NCI-H2196 (cell line): Measurements from ENCODE around the gene COA8.

Source experiments
- DNase-seq: peaks from one replicate; lab custom pipeline; 2025; ENCODE audit not compliant: unreplicated experiment; lab: John Stamatoyannopoulos, UW

COA8 gene

DNA sequence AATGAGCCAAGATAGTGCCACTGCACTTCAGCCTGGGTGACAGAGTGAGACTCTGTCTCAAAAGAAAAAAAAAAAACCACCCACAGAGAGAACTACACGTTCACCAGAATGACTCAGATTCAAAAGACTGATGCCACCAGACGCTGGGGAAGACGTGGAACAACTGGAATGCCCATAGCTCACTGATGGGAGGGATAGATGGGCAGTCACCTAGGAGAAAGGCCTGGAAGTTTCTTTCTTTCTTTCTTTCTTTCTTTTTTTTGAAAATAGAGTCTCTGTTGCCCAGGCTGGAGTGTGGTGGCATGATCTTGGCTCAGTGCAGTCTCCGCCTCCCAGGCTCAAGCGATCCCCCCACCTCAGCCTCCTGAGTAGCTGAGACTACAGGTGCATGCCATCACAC is 56.3 kb downstream of the COA8 start:
- no peak for DNase-seq

DNA sequence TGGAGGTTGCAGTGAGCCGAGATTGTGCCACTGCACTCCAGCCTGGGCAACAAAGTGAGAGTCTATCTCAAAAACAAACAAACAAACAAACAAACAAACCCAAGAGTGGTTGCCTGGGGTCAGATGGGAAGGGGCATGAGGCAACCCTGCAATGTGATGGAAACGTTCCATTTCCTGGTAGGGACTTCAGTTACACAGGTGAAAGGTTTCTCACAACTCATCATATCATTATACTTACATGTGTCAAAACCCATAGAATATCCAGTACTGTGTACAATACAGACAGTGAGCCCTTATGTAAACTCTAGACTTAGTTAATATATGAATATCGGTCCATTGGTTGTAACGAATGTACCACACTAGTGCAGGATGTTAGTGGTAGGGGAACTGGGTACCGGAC is 59.1 kb downstream of the COA8 start:
- DNase-seq: no peak

DNA sequence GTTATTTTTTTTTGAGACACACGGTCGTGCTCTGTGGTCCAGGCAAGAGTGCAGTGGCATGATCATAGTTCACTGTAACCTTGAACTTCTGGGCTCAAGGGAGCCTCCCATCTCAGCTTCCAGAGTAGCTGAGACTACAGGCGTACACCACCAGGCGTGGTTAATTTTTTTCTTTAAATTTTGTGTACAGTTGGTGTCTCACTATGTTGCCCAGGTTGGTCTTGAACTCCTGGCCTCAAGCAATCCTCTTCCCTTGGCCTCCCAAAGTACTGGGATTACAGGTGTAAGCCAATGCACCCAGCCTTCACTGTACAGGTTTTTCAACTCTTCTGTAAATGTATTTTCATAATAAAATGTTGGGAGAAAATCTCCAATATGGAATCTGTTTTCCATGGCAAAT is 60.5 kb downstream of the COA8 start:
- DNase-seq: no peak

DNA sequence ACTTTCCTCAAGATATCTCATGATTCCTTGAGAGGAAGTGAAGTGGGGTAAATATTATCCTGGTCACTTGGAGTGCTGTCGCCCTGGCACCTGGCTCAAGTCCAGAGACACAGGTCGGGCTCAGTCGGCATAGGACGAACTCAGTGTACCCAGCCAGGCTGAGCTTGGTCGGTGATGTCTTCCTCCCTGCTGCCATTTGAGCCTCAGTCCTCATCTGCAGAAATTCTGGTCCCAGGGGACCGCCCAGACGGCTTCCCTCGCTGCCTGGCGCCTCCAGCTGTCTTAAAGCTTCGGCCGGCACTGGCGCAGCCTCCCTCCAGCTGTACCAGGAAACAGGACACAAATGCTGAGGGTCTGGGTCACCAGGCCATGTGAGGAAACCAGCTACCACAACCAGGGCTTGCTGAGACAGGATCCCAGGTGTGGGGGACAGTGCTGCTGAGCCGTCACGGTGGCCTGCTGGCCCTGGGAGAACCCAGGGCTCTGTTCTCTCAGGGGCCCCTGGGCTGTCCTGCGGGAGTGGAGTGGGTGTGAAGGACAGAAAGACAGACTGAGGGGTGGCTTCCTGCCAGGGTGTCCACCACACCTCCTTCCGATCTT is 61.2 kb downstream of the COA8 start:
- DNase-seq: no peak

DNA sequence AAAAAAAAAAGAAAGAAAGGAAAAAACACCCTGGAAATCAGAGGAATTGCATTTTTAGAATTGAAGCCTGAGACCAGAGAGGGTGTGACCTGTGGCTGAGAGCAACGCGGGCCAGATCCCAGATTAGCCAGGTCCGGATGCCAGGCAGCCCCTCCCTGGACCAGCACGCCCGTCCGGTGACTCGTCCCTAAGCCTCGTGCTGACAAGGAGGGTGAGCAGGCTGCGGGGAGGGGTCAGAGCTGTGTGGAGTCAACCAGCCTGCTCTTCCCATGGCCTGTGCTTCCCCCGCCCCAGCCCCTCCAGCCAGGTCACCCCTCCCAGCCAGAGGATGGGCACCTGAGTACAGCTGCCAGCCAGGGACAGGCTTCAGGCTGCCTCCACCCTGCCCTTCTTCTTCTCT is 62.1 kb downstream of the COA8 start:
- peak; percentile 45 for DNase-seq

DNA sequence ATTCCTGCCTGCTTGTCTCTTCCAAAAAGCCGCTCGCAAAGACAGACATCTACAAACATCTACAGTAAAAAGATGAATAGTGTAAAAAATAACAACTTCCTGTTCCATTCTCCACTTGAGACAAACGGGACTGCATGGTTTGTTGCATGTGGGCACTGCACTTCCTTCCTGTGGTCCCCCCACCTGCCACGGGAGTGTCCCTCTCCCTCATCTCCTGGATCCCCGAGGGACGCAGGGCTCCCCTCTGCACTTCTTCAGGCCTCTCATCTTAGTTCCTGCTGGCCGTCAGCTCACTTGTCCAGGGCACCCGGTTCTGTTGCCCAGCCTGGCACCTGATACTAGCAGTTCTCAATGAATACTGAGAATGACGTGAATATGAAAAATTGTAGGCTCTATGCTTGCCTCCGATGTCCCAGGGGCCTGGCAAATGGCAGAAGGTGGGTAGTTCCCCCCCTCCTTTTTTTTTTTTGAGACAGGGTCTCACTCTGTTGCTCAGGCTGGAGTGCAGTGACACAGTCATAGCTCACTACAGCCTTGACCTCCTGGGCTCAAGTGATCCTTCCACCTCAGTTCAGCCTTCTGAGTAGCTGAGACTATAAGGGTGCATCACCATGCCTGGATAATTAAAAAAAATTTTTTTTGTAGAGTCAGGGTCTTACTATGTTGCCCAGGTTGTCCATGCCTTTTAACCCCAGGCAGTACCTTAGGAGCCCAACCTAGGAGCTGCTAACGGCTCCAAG is 62.8 kb downstream of the COA8 start:
- no peak for DNase-seq

DNA sequence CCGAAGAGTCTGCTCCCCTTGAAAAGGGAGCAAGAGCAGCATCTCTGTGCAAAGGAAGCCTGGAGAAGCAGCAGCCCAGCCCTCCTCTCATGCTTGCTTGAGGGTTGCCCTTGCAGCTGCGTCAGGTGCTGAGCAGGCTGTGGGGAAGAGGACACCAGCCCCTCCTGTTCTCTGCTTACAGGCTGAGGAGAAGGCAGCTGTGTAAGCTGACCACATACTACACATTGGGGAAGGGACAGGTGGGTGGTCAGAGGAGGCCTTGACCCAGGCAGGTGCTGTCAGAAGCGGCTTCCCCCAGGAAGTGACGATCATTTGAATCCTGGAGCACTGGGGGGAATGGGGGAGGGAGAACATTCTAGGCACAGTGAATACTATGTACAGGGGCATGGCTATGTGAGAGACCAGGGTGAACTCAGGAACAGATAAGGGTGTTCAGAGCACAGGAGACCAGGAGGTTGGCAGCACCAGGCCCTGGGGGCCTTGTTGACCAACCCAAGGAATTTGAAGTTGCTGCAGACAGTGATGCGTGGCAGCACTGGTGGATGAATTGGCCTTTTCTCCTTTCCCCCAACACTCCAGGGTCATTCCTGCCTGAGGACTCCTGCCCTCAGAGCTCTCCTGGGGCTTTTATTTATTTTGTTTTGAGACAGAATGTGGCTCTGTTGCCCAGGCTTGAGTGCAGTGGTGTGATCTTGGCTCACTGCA is 63.5 kb downstream of the COA8 start:
- DNase-seq: peak; percentile 60

DNA sequence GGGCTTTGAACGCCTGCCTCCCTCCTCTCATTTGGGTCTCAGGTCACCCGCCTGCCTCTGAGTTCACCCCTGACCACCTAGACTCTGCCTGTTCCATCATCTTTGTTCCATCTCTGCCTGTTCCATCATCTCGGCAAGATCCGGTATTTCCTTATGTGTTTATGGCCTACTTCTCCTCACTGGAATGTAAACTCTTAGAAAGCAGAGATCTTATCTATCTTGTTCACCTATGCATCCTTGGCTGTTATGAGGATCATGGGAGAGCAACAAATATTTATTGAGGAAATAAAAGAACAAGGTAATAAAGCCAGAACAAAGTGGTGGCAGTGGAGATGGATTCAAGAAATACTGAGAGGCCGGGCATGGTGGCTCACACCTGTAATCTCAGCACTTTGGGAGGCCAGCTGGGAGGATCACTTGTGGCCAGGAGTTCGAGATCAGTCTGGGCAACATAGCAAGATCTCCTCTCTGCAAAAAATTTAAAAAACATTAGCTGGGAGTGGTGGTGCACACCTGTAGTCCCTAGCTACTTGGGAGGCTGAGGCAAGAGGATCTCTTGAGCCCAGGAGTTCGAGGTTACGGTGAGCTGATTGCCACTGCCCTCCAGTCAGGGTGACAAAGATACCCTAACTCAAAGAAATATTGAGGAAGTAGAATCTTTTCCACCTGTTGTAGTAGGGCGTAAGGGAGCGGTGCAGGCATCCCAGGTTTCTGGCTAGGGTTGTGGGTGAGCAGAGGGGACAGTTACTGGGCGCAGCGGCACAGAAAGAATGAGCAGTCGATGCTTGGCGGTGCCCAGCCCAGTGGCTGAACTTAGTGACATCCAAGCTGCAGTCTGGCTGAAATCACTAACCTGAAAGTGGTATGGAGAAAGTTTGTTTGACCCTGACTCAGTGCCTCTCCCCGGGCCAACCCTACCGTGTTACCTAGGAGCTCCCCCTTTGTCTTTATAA is 64.6 kb downstream of the COA8 start:
- no peak for DNase-seq

DNA sequence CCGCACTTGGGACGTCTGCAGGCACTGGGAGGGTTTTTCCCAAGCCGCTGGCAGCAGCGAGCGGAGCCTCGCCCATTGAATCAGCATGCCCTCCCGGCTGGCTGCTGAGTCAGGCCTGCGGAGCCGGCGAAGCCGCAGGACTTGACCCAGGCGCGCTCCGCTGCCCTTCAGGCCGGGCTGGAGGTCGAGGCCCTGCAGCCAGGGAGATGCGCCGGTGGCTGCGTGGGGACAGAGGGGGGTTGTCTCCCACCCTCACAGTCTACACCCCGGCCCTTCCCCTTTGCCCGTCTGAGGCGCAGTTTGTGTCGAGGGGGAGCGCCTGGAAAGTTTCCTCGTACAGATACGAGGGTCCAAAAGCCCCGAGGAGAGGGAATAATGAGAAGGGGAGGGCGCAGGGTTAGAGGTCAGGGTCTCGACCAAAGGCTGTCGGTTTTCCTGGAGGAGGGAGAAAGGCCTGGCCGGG is 65.5 kb downstream of the COA8 start:
- DNase-seq: peak; percentile 1

DNA sequence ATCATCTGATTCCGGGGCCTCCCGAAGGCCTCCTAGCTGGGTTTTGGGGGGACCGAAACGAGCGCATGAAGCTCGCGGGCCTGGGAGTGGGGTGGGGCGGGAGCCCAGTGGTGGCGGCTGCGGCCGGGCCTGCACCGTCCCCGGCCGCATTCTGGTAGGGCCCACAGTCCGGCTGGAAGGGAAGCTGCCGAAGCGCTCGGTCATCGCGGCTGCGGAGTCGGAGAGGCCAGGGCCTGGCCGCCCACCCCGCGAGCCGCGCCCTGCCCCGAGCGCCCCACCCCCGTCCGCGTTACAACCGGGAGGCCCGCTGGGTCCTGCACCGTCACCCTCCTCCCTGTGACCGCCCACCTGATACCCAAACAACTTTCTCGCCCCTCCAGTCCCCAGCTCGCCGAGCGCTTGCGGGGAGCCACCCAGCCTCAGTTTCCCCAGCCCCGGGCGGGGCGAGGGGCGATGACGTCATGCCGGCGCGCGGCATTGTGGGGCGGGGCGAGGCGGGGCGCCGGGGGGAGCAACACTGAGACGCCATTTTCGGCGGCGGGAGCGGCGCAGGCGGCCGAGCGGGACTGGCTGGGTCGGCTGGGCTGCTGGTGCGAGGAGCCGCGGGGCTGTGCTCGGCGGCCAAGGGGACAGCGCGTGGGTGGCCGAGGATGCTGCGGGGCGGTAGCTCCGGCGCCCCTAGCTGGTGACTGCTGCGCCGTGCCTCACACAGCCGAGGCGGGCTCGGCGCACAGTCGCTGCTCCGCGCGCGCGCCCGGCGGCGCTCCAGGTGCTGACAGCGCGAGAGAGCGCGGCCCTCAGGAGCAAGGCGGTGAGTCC is 66.1 kb downstream of the COA8 start, which contains the start of gene KLC1:
TSS of gene KLC1 (plus strand) at position 528 of the 819 bp plus-strand sequence. CDS start 25,354 bp downstream, outside the sequence.
- peak; percentile 38 for DNase-seq

DNA sequence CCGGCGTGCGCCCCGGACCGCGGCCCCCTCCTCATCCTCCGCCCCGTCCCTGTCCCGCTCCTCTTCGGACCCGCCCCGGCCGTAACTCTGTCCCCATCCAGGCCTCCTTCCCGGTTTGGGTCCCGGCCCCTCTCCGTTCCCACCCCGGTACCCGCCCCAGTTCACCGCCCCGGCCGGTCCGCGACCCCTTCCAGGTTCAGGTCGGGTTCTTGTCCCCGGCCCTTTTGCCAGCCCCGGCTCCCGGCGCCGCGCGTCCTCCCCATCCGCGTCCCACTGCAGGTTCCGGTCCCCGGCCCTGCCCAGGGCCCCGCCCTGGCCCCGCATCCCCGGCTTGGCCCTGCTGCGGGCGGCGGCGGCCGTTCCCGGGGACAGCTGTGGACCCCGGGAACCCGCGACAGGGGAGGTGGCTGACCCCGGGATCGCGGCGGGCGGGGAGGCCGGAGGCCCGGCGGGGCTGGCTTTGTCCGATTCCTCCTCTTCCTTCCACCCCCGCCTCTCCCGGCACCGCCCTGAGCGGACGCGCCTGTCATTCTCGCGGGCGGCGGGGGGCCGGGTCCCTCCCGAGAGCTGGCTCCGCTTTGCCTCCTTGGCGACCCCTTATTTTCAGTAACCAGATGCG is 66.9 kb downstream of the COA8 start:
- no peak for DNase-seq

DNA sequence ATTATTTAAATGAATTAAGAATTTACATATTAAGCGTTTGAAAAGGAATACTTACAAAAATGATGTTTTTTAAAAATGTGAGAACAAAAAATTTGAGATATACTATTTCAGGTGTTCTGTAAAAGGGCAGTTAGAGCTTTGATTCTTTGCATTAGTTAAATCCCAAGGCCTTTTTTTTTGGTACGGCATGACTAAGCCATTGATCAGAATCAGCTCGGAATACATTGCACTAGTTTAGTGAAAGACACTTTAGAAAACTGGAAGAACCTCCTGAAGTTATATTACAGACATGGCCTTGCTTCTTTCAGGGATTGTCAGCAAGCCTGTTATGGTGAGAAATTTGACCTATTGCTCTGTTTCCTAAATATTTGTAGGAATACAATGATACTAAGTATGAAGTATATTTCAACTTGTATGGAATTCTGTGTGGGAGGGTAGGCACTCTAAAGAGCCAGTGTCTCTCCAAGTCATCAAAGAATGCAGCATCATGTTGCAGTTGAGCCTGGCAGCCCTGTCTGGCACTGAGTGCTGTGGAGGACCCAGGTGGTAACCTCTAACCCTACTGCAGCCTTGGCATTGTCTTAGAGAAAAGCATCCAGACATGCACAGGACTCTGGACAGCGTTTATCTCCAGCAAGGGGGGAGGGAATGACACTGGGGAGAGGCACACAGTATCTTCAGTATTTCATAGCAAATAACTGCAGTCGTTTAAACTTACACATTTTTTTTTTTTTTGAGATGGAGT is 67.8 kb downstream of the COA8 start:
- no peak for DNase-seq

DNA sequence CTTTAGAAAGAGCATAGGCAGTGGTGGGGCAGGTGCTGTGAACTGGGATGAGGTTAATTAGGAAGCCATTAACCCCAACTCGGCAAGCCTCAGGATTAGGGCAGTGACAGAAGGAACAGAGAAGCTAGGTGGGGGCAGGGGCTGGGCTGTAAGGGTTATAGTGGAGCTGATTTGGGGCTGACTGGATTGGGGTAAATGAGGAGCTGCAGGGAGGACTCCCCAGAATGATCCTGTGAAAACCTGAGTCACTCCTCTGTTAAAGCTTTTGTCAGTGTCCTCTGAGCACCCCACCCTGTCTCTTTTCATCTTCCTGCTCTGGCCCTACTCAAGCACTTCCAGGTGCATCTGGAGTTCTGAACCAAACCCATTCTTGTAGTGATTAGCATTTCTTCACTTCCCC is 70.6 kb downstream of the COA8 start:
- no peak for DNase-seq

DNA sequence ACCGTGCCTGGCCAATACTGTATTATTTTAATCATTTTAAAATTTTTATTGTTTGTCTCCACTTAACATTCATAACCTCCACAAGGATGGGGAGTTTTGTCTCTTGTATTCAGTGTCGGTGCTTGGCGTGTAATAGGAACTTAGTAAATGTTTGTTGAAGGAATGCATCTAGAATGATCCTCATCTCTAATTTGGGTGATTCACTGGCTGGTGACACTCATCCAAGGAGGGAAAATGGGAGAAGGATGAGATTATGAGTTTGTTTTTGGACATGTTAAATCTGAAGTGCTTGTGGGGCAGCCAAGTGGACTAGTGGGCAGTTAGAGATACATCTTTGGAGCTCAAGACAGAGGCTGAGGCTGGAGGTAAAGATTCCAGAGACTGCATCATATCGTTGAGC is 71.4 kb downstream of the COA8 start:
- DNase-seq: no peak

DNA sequence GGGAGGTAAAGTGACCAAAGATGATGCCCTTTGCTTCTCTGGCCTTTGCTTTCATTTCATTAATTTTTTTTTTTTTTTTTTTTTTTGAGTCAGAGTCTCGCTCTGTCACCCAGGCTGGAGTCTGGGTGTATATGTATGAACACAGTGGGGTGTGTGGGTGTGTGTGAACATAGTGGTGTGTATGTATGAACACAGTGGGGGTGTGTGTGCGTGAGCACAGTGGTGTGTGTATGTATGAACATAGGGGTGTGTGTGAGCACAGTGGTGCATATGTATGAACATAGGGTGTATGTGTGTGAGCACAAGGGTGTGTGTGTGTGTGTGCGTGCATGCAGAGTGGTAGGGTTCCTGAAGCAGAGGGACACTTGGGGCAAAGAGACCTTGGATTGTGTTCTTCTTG is 75.8 kb downstream of the COA8 start:
- no peak for DNase-seq
